Stimulated activated CD8-positive, alpha-beta memory T cell treated with anti-CD3 and anti-CD28 coated beads, Interleukin-2, amount 100 ng/mL, for 1 hour (primary cell): ENCODE data around the gene SP2.

Experiments used
- DNase-seq, 2 donors: peaks; one replicate each; pipeline ENCODE4 v3.0.0-alpha.2; 2020; ENCODE audit warnings: low read depth in 2 of 2

The SP2 gene

DNA sequence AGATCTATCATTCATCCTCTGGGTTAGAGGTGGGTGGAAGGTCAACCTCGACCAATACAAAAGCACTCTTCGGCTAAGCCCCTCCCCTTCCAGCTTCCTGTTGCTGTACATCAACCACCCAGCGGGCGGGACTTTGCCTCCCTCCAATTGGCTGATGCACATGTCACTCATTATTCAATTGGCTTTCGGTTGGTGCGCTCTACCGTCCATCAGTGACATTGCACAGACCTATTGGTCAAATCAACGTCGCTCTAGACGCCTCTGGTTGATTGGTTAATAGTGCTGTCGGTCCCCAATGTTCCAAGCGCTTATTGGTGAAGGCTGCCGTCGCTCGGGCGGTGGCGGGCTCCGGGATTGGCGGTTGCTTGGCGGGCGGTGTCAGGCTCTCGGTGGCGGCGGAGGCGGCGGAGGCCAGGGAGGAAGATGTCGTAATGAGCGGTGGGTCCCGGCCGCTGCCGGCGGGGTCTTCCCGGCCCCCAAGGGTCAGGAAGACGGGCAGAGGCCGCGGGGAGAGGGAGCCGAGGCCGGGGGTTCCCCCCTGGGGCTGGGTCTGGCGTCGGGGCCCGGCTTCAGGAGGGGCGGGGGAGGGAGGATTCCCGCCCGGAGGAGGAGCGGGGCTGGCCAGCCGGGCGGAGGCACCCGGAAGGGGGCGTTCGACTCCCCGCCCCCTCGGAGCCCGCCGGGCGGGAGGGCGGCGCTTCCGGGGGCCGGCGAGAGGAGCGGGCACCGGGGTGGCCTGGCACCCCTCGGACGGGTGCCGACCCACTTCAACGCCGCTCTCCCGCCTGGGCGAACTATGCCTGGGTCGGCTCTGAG lies at the start of gene SP2:
Gene SP2 (plus strand): TSS at position 381 of the 816 bp plus-strand sequence. CDS start 51 bp downstream, at position 432.
- DNase-seq: peak; percentile 97

DNA sequence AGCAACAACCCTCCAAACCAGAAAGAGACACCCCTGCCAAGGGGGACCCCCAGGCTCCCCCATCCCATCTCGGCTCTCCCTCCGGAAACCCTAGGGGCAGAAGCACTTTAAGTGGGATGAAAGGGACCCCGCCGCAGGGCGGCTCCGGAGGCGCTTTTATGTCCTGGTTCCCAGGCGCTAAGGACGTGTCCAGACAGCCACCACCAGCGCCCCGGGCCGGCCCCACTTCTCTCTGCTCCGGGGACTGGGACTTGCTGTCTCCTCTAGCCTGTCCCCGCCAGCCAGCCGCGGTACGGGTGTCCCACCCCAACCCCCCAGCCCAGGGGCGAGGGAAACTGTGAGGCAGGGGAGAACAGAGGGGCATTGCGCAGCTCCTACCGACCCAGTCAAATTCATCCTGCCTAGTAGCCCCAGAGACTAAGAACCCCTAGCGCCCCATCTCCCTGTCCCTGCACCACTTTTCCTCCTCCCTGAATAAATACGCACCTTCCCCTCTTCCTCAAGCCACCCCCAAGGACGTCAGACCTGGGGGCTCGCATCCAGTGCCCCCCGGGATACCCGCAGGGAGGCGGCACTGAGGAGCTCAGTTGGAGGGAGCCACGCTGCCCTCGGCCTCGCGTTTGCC lies 49.2 kb upstream of the SP2 start:
- no peak for DNase-seq

DNA sequence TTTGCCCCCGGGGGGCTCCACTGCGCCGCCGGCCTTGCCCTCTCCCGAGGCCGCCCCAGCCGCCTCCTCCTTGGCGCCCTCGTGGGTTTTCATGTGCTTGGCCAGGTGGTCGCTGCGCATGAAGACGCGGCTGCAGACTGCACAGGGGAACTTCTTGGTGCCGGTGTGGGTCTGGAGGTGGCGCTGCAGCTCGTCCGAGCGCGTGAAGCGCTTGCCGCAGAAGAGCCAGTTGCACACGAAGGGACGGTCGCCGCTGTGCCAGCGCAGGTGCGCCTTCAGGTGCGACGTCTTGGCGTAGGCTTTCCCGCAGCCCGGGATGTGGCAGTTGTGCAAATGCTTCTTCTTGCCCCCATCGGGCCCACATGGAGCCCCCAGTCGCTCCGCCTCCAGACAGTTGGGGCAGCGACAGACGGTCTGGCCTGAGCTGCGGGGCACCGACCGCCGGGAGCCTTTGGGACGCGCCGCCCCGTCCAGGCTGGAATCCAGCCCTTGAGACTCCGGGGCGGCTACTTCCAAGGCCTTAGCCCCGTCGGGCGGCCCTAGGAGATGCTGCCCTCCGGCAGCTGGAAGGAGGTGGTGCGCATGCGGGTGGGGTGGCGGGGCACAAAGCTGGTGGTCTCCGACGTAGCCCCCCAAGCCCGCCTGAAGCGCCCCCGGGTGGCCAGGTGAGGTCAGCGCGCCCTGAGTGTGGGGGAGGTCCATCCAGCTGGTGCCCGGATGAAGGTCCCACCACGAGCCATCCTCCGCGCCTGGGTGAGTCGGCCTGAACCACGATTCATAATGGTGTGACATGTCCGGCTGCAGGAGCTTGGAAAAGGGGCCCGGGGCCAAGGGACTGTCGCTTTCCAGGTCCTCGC lies 48.5 kb upstream of the SP2 start:
- DNase-seq: no peak

DNA sequence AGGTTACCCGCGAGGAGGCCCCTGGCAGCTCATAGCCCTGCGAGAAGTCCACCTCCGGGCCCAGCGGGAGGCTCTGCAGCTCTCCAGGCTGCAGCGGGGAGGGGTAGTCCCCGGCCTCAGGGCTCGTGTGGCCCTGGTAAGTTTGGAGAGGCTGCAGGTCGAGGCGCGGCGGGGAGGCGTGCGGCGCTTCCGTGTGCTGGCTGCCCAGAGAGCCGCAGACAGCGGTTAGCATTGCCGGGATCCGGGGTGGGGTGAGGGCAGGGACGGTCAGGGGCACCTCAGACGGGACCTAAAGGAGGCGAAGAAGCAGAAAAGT lies 47.9 kb upstream of the SP2 start:
- DNase-seq: no peak

DNA sequence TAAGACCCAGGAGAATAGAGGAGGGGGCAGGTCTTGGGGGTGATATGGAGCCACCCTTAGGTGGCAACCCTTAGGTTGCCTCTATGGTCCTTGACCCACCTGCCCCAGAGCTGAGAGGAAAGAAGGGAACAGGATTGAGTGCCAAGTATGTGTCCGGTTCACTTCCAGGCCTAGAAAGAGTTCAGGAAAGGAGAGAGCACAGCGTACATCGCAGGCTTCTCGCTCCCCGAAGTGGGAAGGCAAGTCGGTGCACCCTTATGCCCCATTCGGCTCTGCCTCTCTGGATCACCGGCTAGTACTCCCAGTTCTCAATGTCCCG lies 45.7 kb upstream of the SP2 start:
- no peak for DNase-seq

DNA sequence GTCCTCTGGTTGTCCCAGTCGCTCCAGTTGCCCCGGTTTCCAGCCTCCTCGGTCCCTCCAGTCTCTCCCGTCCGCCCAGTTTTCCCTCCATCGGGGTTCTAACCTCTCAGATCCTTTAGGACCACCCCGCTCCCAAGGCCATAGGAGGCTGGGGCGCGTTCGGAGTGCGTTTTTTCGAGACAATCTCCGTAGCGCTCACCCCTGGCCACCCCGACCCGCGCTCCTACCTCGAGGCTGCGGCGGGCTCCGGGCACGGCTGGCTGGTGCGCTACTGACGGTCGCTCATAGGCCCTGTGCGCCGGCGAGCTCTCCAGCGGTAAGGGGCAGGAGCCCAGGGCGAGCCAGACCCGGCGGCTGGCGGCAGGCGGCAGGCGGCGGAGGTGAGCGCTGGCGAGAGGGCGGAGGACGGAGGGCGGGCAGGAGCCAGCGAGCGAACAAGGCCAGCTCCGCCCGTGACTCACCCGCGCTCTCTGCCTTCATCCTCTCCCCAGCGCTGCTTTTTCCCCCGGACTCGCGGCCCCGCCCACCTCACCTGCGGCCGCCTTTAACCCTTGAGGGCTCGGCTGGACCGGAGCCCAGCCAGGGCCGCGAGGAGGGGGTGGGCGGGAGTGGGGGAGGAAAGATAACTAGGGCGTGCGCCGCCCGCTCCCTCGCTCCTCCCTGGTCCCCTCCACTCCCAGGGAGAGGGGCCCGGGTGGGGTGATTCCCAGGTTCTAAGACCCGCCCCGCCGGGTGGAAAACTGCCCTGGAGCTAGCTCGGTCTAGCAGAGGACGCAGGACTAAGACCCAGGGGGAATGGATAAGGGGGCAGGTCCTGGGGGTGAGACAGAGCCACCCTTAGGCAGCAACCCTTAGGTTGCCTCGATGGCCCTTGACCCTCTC lies 45.1 kb upstream of the SP2 start, which contains the start of gene SP6:
Gene SP6 (minus strand): TSS at position 472 of the 882 bp plus-strand sequence. CDS start 2,734 bp downstream, outside the sequence.
- peak; percentile 36 to 53 for DNase-seq

DNA sequence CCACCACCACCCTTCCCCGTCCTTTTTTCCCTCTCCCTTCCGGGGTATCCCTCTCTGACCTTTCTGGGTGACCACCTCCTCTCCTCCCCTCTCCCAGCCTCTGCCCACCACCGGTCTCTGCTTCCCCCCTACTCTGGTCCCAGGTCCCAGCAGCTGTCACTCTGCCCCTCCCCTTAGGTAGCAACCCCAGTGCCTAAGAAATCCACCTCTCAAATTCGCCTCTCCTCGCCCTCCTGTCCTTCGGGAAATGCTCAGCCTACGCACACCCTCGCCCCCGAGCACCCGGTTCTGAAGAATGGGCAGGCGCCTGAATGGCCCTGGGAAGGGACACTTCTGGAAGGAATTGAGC lies 44.3 kb upstream of the SP2 start:
- DNase-seq: no peak

DNA sequence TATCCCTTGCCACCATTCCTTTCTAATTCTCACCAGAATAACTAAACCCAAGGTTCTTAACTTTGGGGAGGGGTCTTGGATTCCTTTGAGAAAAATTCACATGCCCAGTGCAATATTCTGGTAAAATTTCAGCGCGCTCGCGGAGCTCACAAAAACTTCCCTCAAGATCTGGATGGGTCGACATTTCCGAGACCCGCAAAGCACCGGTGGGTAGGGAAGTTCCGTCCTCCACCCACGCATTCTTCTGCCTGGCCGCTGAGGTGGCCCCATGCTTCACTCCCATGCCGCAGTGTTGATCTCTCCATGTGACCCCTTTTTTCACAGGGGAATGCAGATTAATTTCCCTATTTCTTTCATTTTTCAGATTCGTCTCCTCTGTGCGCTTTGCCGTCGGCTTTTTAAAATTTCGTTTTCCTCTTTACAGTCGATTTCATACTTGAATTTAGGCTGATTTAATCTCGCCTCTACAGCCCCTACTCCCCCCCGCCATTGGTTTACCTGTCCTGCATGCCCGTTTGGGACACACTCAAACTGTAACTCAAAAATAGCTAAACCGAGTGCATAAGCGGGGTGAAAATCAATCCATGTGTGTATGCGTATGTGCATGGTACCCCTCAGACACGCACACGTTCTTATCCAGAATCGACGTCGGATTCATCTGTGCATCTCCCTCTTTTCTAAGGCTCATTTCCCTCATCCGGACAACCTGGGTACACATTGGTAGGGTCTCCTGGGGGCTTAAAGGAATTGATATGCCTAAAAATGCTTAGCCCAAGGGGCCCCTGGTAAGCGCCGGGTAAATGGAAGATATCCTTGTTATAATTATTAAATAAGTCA lies 43.7 kb upstream of the SP2 start:
- DNase-seq: no peak

DNA sequence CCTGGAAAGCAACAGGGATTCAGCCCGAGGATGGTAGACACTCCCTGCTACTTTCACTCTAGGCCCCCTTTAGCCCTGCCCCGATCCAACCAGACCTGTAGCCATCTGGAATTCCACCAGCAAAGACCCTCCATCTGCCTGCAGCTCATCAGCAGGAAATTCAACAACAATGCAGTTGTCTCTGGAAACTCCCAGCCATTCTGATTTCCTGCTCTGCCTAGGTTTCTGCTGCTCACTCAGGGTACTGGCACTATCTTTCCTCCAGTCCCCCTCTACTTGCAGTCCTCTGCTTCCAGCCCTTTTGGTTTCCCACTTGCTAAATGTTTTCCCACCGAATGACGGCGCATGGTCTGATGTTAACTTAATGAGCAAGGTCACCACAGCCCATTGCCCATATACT lies 42.4 kb upstream of the SP2 start:
- no peak for DNase-seq

DNA sequence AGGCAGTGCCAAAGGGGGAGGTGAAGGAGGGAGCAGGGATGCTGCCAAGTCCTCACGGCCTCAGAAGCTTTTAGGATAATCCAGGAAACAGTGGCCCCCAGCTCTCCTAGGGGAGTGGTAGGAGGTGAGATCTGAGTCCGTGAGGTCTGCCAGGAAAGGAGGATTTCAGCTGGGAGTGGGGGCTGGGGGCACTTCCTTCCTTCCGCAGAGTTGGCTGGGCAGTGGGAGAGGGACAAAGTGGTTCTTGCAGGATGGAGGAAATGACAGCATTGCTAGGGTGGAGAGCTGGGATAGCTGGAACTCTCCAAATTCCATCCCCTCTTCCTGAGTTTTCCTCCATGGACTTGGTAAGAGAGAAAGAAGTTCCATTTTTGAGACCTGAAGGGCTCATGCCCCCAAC lies 40.3 kb upstream of the SP2 start:
- no peak for DNase-seq

DNA sequence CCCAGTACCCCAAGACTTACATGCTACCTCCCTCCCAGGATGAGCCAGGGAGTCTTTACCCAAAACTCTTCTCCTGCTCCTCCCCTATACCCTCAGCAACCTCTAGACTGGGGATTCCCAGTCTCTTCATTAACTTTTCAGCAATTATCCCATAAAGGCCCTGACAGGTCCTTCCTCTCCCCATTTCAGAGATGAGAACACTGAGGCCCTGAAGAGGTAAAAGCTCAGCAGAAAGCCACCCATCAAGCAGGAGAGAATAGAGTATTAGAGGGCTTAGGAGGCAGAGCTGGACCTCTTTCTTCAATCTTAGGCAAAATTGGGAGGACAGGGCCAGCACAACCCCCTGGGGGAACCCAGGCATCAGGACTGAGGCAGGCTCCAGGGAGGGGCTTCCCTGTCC lies 39.2 kb upstream of the SP2 start:
- DNase-seq: no peak

DNA sequence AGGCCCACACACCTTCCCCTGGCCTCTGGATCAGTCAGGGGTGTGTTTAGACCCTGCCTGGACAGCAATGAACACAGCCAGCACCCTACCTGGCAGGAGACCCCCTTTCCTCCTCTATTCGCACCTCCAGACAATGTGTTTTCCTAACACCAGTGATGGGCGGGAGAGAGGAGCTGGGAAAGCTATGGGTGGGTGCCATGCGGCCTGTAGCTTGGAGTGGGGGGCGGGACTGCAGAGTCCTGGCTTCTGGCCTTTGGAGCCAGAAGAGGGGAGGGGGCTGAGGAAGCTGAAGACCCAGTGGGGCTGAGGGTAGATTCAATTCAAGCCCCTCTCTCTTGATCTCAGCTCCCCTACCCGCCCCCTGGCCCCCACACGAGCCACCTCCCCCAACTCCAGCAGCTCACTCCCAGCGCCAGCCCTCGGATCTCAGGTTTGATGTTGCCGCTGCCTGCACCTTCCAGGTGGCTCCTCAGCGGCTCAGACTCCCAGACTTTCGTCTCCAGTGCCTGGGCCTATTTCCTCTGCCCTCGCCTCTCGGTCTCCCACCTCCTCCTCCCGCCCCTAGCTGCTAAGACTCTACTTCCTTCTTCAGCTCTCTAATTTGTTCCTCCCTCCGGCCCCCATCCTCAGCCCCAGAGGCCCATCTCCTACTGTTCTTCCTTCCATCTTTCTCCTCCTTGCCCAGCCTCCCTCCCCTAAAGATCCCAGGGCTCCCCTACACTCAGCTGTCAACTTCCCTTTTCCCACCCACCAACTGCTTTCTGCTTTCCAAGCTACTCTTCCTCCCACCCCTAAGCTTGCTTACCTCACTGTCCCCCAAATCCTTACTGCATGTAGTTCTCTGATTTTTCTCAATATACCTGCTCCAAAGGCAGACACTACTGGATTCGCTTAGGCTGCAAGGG lies 38.2 kb upstream of the SP2 start:
- DNase-seq: no peak

DNA sequence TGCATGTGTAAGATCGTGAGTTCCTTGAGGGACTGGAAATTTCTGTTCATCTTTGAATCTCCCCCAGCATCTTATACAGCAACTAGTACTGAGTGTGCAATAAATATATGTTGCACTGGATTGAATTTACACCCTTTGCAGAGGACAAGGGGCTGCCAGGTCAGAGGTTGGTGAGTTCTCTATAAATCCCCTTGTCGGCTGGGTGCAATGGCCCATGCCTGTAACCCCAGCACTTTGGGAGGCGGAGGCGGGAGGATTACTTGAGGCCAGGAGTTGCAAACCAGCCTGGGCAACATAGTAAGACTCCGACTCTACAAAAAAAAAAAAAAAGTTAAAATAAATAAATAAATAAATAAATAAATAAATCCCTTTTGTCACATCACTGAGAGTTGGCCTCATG lies 35.6 kb upstream of the SP2 start:
- no peak for DNase-seq

DNA sequence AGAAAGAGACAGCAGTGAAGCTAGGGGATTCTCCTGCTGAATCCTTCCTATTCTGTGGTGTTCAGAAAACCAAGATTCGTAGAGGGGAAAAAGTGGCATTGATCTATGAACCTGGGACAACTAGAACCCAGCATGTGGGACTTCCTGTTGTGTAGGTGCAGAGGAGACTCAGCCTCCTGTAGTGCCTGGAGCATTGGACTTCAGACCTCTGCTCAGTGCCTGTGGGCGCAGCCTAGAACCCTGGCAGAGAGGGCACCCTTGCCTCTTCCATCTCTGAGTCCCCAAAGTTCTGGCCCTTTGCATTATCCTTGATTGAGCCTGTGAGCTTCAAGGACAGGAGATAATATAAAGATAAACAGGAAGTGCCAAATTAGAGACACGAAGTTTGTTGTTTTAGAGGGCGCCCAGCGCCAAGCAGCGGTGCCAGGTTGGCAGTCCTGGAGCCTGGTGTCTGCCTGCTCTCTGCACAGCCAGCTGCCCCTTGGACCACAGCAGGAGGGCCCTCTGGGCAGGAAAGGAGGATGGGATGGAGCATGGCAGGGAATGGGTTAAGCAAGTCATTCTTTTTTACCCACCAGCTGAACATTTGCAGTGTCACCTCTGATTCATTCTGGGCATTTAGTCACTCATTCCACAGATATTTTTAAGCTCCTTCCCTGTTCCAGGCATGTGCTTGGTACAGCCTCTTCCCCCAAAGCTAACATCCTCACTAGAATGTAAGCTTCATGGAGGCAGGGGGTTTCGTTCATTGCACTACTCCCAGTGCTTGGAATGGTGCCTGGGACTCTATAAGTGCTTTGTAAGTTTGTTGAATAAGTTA lies 33.2 kb upstream of the SP2 start:
- no peak for DNase-seq

DNA sequence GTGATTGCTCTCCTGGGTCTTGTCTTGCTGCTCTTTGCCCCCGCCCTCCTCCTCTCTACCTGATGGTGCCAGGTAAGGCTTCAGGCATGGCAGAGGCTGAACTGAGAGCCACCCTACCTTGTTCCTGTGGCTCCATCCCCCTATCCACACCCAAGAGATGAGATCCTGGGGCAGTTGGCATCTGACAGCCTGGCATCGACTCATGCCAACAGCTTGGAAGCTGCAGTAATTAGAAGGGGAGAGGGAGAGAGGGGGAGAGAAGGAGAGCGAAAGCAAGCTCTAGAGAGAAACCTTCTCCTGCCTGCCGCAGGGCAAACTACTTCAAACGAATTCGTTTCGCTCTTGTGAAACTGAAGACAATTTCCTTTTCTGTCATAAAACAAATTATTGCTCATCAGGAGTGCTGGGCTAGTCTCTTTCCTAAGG lies 31.2 kb upstream of the SP2 start:
- DNase-seq: no peak

DNA sequence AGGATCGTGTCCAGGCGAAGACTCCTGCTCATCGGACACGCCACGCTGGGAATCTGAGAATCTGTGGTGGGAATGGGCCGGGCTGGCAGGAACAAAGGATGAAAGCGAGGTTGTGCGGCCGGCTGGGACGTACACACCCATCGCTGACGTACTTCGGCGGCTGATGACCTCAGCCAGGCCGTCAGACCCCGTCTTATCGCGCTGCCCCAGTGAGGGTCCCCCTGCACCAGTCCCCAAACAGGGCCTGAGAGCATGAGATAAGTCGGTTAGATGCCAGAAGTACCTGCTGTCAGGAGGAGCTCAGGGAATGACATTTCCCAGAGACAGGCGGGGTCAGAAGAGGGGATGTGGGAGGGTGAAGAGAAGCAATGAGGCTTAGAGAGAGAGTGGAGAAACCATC lies 29.1 kb upstream of the SP2 start:
- no peak for DNase-seq

DNA sequence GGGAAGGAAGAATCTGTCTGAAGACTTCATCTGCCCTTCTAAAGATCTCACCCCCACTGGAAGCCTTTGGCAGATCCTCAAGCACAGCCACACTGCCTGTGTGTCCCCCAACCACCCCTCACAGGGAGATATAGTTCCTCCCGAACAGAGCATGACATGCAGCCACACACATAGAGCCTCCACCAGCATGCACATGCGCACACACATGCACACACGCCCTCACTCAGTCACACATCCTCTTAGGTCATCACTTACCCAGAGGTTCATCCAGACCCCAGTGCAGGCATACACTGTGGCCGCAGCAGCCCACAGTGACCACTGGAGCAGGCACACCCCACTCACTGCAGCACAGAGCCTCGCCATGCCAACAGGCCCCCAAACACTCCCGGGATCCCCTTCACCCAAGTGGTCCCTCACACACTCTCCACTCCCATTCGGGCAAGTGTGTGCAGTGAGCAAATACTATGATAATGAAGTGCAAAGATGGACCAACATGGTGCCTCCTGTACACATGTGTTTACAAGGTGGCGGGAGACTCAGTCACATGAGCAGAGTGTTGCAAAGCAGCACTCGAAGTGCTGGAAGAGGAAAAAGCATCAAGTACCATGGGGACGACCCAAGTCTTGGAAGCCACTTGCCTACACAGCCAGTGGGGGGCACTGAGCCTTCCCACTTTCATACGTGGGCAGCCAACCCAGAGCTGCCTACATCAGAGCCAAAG lies 28.1 kb upstream of the SP2 start:
- DNase-seq: no peak

DNA sequence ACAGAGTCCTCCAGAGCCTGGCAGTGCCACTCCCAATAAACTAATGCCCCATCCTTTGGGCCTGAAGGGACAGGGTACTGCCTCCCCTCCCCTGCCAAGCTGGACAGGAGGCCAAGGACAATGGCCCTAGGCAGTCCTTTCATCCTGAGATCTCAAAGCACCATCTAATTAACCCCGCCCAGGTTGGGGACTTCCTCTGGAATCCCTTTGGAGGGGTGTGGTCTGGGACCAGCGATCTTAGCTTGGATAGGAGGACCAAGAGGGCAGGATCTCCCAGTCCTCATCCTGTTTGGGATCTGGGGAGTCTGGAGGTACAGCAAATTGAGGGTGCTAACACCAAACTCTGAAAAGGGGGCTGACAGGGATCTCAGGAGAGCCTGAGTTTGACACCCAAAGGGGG lies 26.9 kb upstream of the SP2 start:
- no peak for DNase-seq
